ENCODE data around the gene APPL2. TPM values are rescaled to one million over a fixed set of nuclear protein-coding genes. Genes with fewer than 3 reads are reported as not detected.
A peak's percentile ranks its signal among the peaks of the same experiment; 100 is the strongest.
"Not testable (repeated sequence)": the region's sequence is repeated elsewhere in the genome, so short reads cannot be mapped to it uniquely, and the experiment has no call there.

APPL2 gene
- polyA plus RNA-seq, 1 donor: 86.4 TPM

GRCh38 chr12:105200385-105200784, 35.6 kb downstream of the APPL2 start:
- no CpG with 5 or more reads among the region's 4 CpGs for WGBS (ENCODE audit: insufficient coverage, low lambda C conversion rate)

GRCh38 chr12:105198961-105199360, 37.0 kb downstream of the APPL2 start:
- WGBS (ENCODE audit: insufficient coverage, low lambda C conversion rate): no CpG with 5 or more reads among the region's 6 CpGs

More at GRCh38 chr12:105200385-105200784, 35.6 kb downstream of the APPL2 start:
- Histone ChIP-seq H3K27me3 (ENCODE audit: control insufficient read depth, insufficient read depth, low read length) (no peaks in the 10 kb centered on the region), H3K4me1 (ENCODE audit: control insufficient read depth, insufficient read depth, low read length) (no peaks in the 10 kb centered on the region), H3K36me3 (ENCODE audit: control insufficient read depth, insufficient read depth, low read length) (peaks cover 89% of the 10 kb centered on the region), H3K9me3 (ENCODE audit: control insufficient read depth, low read depth, low read length) (no peaks in the 10 kb centered on the region), H3K4me3 (ENCODE audit: low read length) (no peak overlapping the region), H3K27ac (ENCODE audit: low read length) (no peak overlapping the region)
- peak in 1 of 2 donors; percentile 51 for DNase-seq

GRCh38 chr12:105196090-105196489, 39.9 kb downstream of the APPL2 start:
- Histone ChIP-seq H3K4me1 (ENCODE audit: control insufficient read depth, insufficient read depth, low read length) (no peaks in the 10 kb centered on the region), H3K4me3 (ENCODE audit: low read length) (no peak overlapping the region), H3K36me3 (ENCODE audit: control insufficient read depth, insufficient read depth, low read length) (peaks cover 87% of the 10 kb centered on the region), H3K27me3 (ENCODE audit: control insufficient read depth, insufficient read depth, low read length) (no peaks in the 10 kb centered on the region), H3K27ac (ENCODE audit: low read length) (no peak overlapping the region), H3K9me3 (ENCODE audit: control insufficient read depth, low read depth, low read length) (no peaks in the 10 kb centered on the region)
- no peak for DNase-seq
- WGBS (ENCODE audit: insufficient coverage, low lambda C conversion rate): no CpG with 5 or more reads among the region's 6 CpGs

More at GRCh38 chr12:105198961-105199360, 37.0 kb downstream of the APPL2 start:
- no peaks in the 10 kb centered on the region for H3K4me1 ChIP-seq (ENCODE audit: control insufficient read depth, insufficient read depth, low read length)
- no peaks in the 10 kb centered on the region for H3K9me3 ChIP-seq (ENCODE audit: control insufficient read depth, low read depth, low read length)
- H3K36me3 ChIP-seq (ENCODE audit: control insufficient read depth, insufficient read depth, low read length): peaks cover 85% of the 10 kb centered on the region
- H3K27me3 ChIP-seq (ENCODE audit: control insufficient read depth, insufficient read depth, low read length): no peaks in the 10 kb centered on the region
- H3K27ac ChIP-seq (ENCODE audit: low read length): no peak overlapping the region
- no peak overlapping the region for H3K4me3 ChIP-seq (ENCODE audit: low read length)
- no peak for DNase-seq

GRCh38 chr12:105194947-105195346, 41.0 kb downstream of the APPL2 start:
- H3K9me3 ChIP-seq (ENCODE audit: control insufficient read depth, low read depth, low read length): no peaks in the 10 kb centered on the region
- 80% methylated on average over 2 of the region's 6 CpGs for WGBS (ENCODE audit: insufficient coverage, low lambda C conversion rate)
- no peak overlapping the region for H3K27ac ChIP-seq (ENCODE audit: low read length)
- no peak for DNase-seq
- no peaks in the 10 kb centered on the region for H3K27me3 ChIP-seq (ENCODE audit: control insufficient read depth, insufficient read depth, low read length)
- H3K4me1 ChIP-seq (ENCODE audit: control insufficient read depth, insufficient read depth, low read length): no peaks in the 10 kb centered on the region
- H3K36me3 ChIP-seq (ENCODE audit: control insufficient read depth, insufficient read depth, low read length): peaks cover 88% of the 10 kb centered on the region
- no peak overlapping the region for H3K4me3 ChIP-seq (ENCODE audit: low read length)

- Histone ChIP-seq H3K27ac (ENCODE audit: low read length) (no peak overlapping the region), H3K27me3 (ENCODE audit: control insufficient read depth, insufficient read depth, low read length) (no peaks in the 10 kb centered on the region), H3K36me3 (ENCODE audit: control insufficient read depth, insufficient read depth, low read length) (peaks cover 90% of the 10 kb centered on the region), H3K4me3 (ENCODE audit: low read length) (no peak overlapping the region), H3K4me1 (ENCODE audit: control insufficient read depth, insufficient read depth, low read length) (no peaks in the 10 kb centered on the region), H3K9me3 (ENCODE audit: control insufficient read depth, low read depth, low read length) (no peaks in the 10 kb centered on the region)
- WGBS (ENCODE audit: insufficient coverage, low lambda C conversion rate): no CpG with 5 or more reads among the region's 1 CpG
- DNase-seq: no peak
These were observed 43.2 kb downstream of the APPL2 start for GRCh38 chr12:105192624-105193225.

- Histone ChIP-seq H3K27ac (ENCODE audit: low read length) (no peak overlapping the region), H3K4me1 (ENCODE audit: control insufficient read depth, insufficient read depth, low read length) (no peaks in the 10 kb centered on the region), H3K27me3 (ENCODE audit: control insufficient read depth, insufficient read depth, low read length) (no peaks in the 10 kb centered on the region), H3K9me3 (ENCODE audit: control insufficient read depth, low read depth, low read length) (no peaks in the 10 kb centered on the region), H3K36me3 (ENCODE audit: control insufficient read depth, insufficient read depth, low read length) (peaks cover 82% of the 10 kb centered on the region), H3K4me3 (ENCODE audit: low read length) (no peak overlapping the region)
- DNase-seq: no peak
- 100% methylated on average over 1 of the region's 6 CpGs for WGBS (ENCODE audit: insufficient coverage, low lambda C conversion rate)
These were observed 45.4 kb downstream of the APPL2 start for GRCh38 chr12:105190530-105190929.

- Histone ChIP-seq H3K4me1 (ENCODE audit: control insufficient read depth, insufficient read depth, low read length) (no peaks in the 10 kb centered on the region), H3K9me3 (ENCODE audit: control insufficient read depth, low read depth, low read length) (no peaks in the 10 kb centered on the region), H3K27me3 (ENCODE audit: control insufficient read depth, insufficient read depth, low read length) (no peaks in the 10 kb centered on the region), H3K36me3 (ENCODE audit: control insufficient read depth, insufficient read depth, low read length) (peaks cover 86% of the 10 kb centered on the region), H3K4me3 (ENCODE audit: low read length) (no peak overlapping the region), H3K27ac (ENCODE audit: low read length) (no peak overlapping the region)
- WGBS (ENCODE audit: insufficient coverage, low lambda C conversion rate): 0% methylated on average over 1 of the region's 6 CpGs
- DNase-seq: no peak
These were observed 46.7 kb downstream of the APPL2 start for GRCh38 chr12:105189293-105189692.

- H3K27me3 ChIP-seq (ENCODE audit: control insufficient read depth, insufficient read depth, low read length); H3K27ac ChIP-seq (ENCODE audit: low read length); DNase-seq; H3K4me1 ChIP-seq (ENCODE audit: control insufficient read depth, insufficient read depth, low read length); H3K4me3 ChIP-seq (ENCODE audit: low read length); H3K9me3 ChIP-seq (ENCODE audit: control insufficient read depth, low read depth, low read length): not testable (repeated sequence)
- H3K36me3 ChIP-seq (ENCODE audit: control insufficient read depth, insufficient read depth, low read length): peaks cover 44% of the 10 kb centered on the region
- WGBS (ENCODE audit: insufficient coverage, low lambda C conversion rate): 100% methylated on average over 1 of the region's 5 CpGs
These were observed 52.0 kb downstream of the APPL2 start for GRCh38 chr12:105183976-105184375.

- not testable (repeated sequence) for H3K4me3 ChIP-seq (ENCODE audit: low read length); H3K9me3 ChIP-seq (ENCODE audit: control insufficient read depth, low read depth, low read length); DNase-seq; H3K4me1 ChIP-seq (ENCODE audit: control insufficient read depth, insufficient read depth, low read length); H3K27ac ChIP-seq (ENCODE audit: low read length); H3K27me3 ChIP-seq (ENCODE audit: control insufficient read depth, insufficient read depth, low read length)
- no CpG with 5 or more reads among the region's 4 CpGs for WGBS (ENCODE audit: insufficient coverage, low lambda C conversion rate)
- H3K36me3 ChIP-seq (ENCODE audit: control insufficient read depth, insufficient read depth, low read length): peaks cover 41% of the 10 kb centered on the region
These were observed 52.6 kb downstream of the APPL2 start for GRCh38 chr12:105183406-105183805.

- not testable (repeated sequence) for H3K4me3 ChIP-seq (ENCODE audit: low read length); H3K27ac ChIP-seq (ENCODE audit: low read length); DNase-seq; H3K9me3 ChIP-seq (ENCODE audit: control insufficient read depth, low read depth, low read length); H3K4me1 ChIP-seq (ENCODE audit: control insufficient read depth, insufficient read depth, low read length); H3K27me3 ChIP-seq (ENCODE audit: control insufficient read depth, insufficient read depth, low read length)
- WGBS (ENCODE audit: insufficient coverage, low lambda C conversion rate): no CpG with 5 or more reads among the region's 1 CpG
- H3K36me3 ChIP-seq (ENCODE audit: control insufficient read depth, insufficient read depth, low read length): peaks cover 27% of the 10 kb centered on the region
These were observed 56.9 kb downstream of the APPL2 start for GRCh38 chr12:105179114-105179513.

GRCh38 chr12:105177208-105177607, 58.8 kb downstream of the APPL2 start:
- no peak for DNase-seq
- Histone ChIP-seq H3K4me3 (ENCODE audit: low read length) (no peak overlapping the region), H3K4me1 (ENCODE audit: control insufficient read depth, insufficient read depth, low read length) (no peaks in the 10 kb centered on the region), H3K36me3 (ENCODE audit: control insufficient read depth, insufficient read depth, low read length) (peaks cover 32% of the 10 kb centered on the region), H3K27ac (ENCODE audit: low read length) (no peak overlapping the region), H3K27me3 (ENCODE audit: control insufficient read depth, insufficient read depth, low read length) (no peaks in the 10 kb centered on the region), H3K9me3 (ENCODE audit: control insufficient read depth, low read depth, low read length) (peaks cover 4% of the 10 kb centered on the region)
- 100% methylated on average over 1 of the region's 4 CpGs for WGBS (ENCODE audit: insufficient coverage, low lambda C conversion rate)
